ENCODE results near the gene NEUROG1.

DNA sequence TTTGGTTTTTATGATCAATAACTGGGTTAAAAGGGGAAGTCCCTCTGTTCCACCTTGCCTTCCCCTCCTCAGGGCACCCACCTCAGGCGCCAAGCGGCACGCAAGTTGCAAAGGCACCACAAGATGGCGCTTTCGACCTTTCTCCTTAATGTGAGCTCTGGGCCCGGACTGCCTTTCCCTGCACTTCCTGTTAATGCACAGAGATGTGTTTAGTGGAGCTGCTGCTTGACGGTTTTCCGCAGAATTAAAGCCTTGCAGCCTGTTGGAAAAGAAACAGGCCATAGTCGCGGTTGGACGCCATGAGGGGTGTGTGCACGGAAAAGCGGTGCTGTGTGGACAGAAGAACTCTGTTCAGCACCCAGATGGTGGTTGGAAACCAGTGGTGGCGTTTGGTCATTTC is 25.1 kb upstream of the NEUROG1 start:
- TF ChIP-seq, protein P1, sequence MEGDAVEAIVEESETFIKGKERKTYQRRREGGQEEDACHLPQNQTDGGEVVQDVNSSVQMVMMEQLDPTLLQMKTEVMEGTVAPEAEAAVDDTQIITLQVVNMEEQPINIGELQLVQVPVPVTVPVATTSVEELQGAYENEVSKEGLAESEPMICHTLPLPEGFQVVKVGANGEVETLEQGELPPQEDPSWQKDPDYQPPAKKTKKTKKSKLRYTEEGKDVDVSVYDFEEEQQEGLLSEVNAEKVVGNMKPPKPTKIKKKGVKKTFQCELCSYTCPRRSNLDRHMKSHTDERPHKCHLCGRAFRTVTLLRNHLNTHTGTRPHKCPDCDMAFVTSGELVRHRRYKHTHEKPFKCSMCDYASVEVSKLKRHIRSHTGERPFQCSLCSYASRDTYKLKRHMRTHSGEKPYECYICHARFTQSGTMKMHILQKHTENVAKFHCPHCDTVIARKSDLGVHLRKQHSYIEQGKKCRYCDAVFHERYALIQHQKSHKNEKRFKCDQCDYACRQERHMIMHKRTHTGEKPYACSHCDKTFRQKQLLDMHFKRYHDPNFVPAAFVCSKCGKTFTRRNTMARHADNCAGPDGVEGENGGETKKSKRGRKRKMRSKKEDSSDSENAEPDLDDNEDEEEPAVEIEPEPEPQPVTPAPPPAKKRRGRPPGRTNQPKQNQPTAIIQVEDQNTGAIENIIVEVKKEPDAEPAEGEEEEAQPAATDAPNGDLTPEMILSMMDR (IDR thresholded peaks at IDR 0.05; ENCODE audit: low read length), result peak; percentile 89
- TF ChIP-seq EZH2phosphoT487 (IDR thresholded peaks at IDR 0.05; ENCODE audit: low read length), result no peak
- no peak for TF ChIP-seq EZH2 (optimal IDR thresholded peaks at IDR 0.05; ENCODE audit: low read depth, low read length)

Measured in MM.1S (cell line).